ENCODE measurements around the gene ABHD17A. TPM values are rescaled to one million over a fixed set of nuclear protein-coding genes. Genes with fewer than 3 reads are reported as not detected.

The ABHD17A gene
- total RNA-seq, 1 donor from 2014 or later = 60.4 TPM

GRCh38 chr19:1909761-1910080 lies 24.4 kb upstream of the ABHD17A start:
- H3K4me3 Mint-ChIP-seq = no peak overlapping the region
- H3K4me1 Mint-ChIP-seq (ENCODE audit: unreplicated experiment) = peaks cover 9% of the 10 kb centered on the region
- TF ChIP-seq, protein P1, sequence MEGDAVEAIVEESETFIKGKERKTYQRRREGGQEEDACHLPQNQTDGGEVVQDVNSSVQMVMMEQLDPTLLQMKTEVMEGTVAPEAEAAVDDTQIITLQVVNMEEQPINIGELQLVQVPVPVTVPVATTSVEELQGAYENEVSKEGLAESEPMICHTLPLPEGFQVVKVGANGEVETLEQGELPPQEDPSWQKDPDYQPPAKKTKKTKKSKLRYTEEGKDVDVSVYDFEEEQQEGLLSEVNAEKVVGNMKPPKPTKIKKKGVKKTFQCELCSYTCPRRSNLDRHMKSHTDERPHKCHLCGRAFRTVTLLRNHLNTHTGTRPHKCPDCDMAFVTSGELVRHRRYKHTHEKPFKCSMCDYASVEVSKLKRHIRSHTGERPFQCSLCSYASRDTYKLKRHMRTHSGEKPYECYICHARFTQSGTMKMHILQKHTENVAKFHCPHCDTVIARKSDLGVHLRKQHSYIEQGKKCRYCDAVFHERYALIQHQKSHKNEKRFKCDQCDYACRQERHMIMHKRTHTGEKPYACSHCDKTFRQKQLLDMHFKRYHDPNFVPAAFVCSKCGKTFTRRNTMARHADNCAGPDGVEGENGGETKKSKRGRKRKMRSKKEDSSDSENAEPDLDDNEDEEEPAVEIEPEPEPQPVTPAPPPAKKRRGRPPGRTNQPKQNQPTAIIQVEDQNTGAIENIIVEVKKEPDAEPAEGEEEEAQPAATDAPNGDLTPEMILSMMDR (conservative IDR thresholded peaks at IDR 0.05) = no peak
- no peaks in the 10 kb centered on the region for H3K9me3 Mint-ChIP-seq
- peaks cover 7% of the 10 kb centered on the region for H3K36me3 Mint-ChIP-seq
- no peak for DNase-seq (ENCODE audit: extremely low spot score, unreplicated experiment)
- no peak overlapping the region for H3K27ac Mint-ChIP-seq
- H3K27me3 Mint-ChIP-seq = no peaks in the 10 kb centered on the region

DNA sequence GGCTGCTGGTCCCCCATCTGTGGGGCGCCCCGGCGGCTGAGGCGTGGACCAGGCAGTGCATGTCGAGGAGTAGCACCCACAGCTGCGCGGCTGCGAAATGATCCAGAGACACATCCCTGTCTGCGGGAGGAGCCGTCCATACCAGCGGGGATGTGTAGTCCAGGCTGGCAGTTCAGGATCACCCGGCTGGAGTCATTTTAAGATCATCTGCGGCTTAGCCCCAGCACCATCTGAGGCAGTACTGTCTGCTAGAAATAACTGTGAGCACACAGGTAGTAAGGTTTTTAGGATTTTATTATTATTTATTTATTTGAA lies 23.0 kb upstream of the ABHD17A start:
- Mint-ChIP-seq H3K36me3 (peaks cover 7% of the 10 kb centered on the region), H3K9me3 (no peaks in the 10 kb centered on the region), H3K4me1 (ENCODE audit: unreplicated experiment) (peaks cover 17% of the 10 kb centered on the region), H3K27me3 (no peaks in the 10 kb centered on the region), H3K27ac (no peak overlapping the region), H3K4me3 (no peak overlapping the region)
- no peak for DNase-seq (ENCODE audit: extremely low spot score, unreplicated experiment)
- TF ChIP-seq, protein P1 (conservative IDR thresholded peaks at IDR 0.05) = no peak

GRCh38 chr19:1907563-1908363 lies 22.5 kb upstream of the ABHD17A start:
- H3K4me1 Mint-ChIP-seq (ENCODE audit: unreplicated experiment) = peaks cover 17% of the 10 kb centered on the region
- DNase-seq (ENCODE audit: extremely low spot score, unreplicated experiment) = no peak
- H3K4me3 Mint-ChIP-seq = peak overlapping the region; percentile 71
- peaks cover 7% of the 10 kb centered on the region for H3K36me3 Mint-ChIP-seq
- H3K27ac Mint-ChIP-seq = peak overlapping the region; percentile 79
- TF ChIP-seq, protein P1 (conservative IDR thresholded peaks at IDR 0.05) = no peak
- no peaks in the 10 kb centered on the region for H3K9me3 Mint-ChIP-seq
- no peaks in the 10 kb centered on the region for H3K27me3 Mint-ChIP-seq

- peaks cover 17% of the 10 kb centered on the region for H3K4me1 Mint-ChIP-seq (ENCODE audit: unreplicated experiment)
- no peak for DNase-seq (ENCODE audit: extremely low spot score, unreplicated experiment)
- TF ChIP-seq, protein P1 (conservative IDR thresholded peaks at IDR 0.05) = no peak
- no peaks in the 10 kb centered on the region for H3K9me3 Mint-ChIP-seq
- peak overlapping the region; percentile 71 for H3K4me3 Mint-ChIP-seq
- H3K27me3 Mint-ChIP-seq = no peaks in the 10 kb centered on the region
- H3K36me3 Mint-ChIP-seq = peaks cover 7% of the 10 kb centered on the region
- peak overlapping the region; percentile 79 for H3K27ac Mint-ChIP-seq
Observed at GRCh38 chr19:1906985-1907562, 21.8 kb upstream of the ABHD17A start.

- Mint-ChIP-seq H3K4me1 (ENCODE audit: unreplicated experiment) (peaks cover 17% of the 10 kb centered on the region), H3K27me3 (no peaks in the 10 kb centered on the region), H3K4me3 (peak overlapping the region; percentile 94), H3K27ac (peak overlapping the region; percentile 97), H3K9me3 (no peaks in the 10 kb centered on the region), H3K36me3 (peaks cover 7% of the 10 kb centered on the region)
- DNase-seq (ENCODE audit: extremely low spot score, unreplicated experiment) = no peak
- TF ChIP-seq, protein P1 (conservative IDR thresholded peaks at IDR 0.05) = no peak
Observed at GRCh38 chr19:1905863-1906375, 20.6 kb upstream of the ABHD17A start.

Measured in type B pancreatic cell (in vitro differentiated cells).